ENCODE measurements around the gene UBR4. TPM values are rescaled to one million over a fixed set of nuclear protein-coding genes. Genes with fewer than 3 reads are reported as not detected.
A peak's percentile ranks its signal among the peaks of the same experiment; 100 is the strongest.

The UBR4 gene
- total and polyA plus RNA-seq, 7 experiments from 2014 or later = 18.9 to 174 (median 151) TPM

GRCh38 chr1:19086176-19086875, 123.7 kb downstream of the UBR4 start:
- Mint-ChIP-seq H3K4me1 (peaks cover 0 to 41% (median 4%) of the 10 kb centered on the region in 7 donors), H3K9me3 (peaks cover 0 to 2% (median 0%) of the 10 kb centered on the region in 11 donors), H3K27me3 (no peaks in the 10 kb centered on the region), H3K4me3 (no peak overlapping the region), H3K27ac (no peak overlapping the region), H3K36me3 (peaks cover 34 to 61% (median 49%) of the 10 kb centered on the region in 5 donors)
- DNase-seq (no peak), ATAC-seq (no peak)
- Histone ChIP-seq H3K27me3 (ENCODE audit: control insufficient read depth in 2 of 2, insufficient read depth in 2 of 2, low read length in 2 of 2) (no peaks in the 10 kb centered on the region), H3K36me3 (ENCODE audit: control insufficient read depth in 2 of 3, insufficient read depth in 3 of 3, low read length in 3 of 3) (peaks cover 36 to 95% (median 36%) of the 10 kb centered on the region in 3 experiments), H3K4me3 (ENCODE audit: low read length) (no peak overlapping the region), H3K4me1 (ENCODE audit: control insufficient read depth in 2 of 2, insufficient read depth in 2 of 2, low read length in 2 of 2) (no peaks in the 10 kb centered on the region), H3K9me3 (ENCODE audit: control insufficient read depth in 2 of 3, low read length in 3 of 3) (no peaks in the 10 kb centered on the region), H3K27ac (ENCODE audit: low read depth, low read length) (no peak overlapping the region)
- ChIA-PET CTCF (interaction anchor here (0.7 to 1.1 kb wide), 2 partner anchors 12 to 14 kb away, joined by 3 to 4 read pairs; no protein-coding TSS in a partner anchor), POLR2A (interaction anchor here (0.6 kb wide), 1 partner anchor 9 kb away, joined by 3 read pairs; no protein-coding TSS in a partner anchor)
- intact Hi-C loops (cut with micrococcal nuclease) = no loop called here

GRCh38 chr1:19084206-19084738, 125.8 kb downstream of the UBR4 start:
- Mint-ChIP-seq H3K27me3 (no peaks in the 10 kb centered on the region), H3K36me3 (peaks cover 32 to 62% (median 40%) of the 10 kb centered on the region in 5 donors), H3K4me1 (peaks cover 0 to 30% (median 4%) of the 10 kb centered on the region in 7 donors), H3K4me3 (no peak overlapping the region), H3K9me3 (peaks cover 0 to 1% (median 0%) of the 10 kb centered on the region in 11 donors), H3K27ac (peak overlapping the region in 7 of 9 donors; percentile 19 to 60 (median 34))
- DNase-seq (no peak), ATAC-seq (no peak)
- CTCF ChIA-PET = interaction anchor here (0.6 kb wide), 1 partner anchor 156 kb away, joined by 3 read pairs; no protein-coding TSS in a partner anchor
- no peaks in the 10 kb centered on the region for H3K27me3 ChIP-seq (ENCODE audit: control insufficient read depth in 2 of 2, insufficient read depth in 2 of 2, low read length in 2 of 2)
- H3K9me3 ChIP-seq (ENCODE audit: control insufficient read depth in 2 of 3, low read length in 3 of 3) = no peaks in the 10 kb centered on the region
- H3K4me1 ChIP-seq (ENCODE audit: control insufficient read depth in 2 of 2, insufficient read depth in 2 of 2, low read length in 2 of 2) = no peaks in the 10 kb centered on the region
- intact Hi-C loops (cut with micrococcal nuclease) = no loop called here
- H3K36me3 ChIP-seq (ENCODE audit: control insufficient read depth in 2 of 3, insufficient read depth in 3 of 3, low read length in 3 of 3) = peaks cover 35 to 98% (median 38%) of the 10 kb centered on the region in 3 experiments
- no peak overlapping the region for H3K27ac ChIP-seq (ENCODE audit: low read depth, low read length)
- H3K4me3 ChIP-seq (ENCODE audit: low read length) = no peak overlapping the region
- POLR2A ChIA-PET = no interaction called here

- Mint-ChIP-seq H3K27me3 (no peaks in the 10 kb centered on the region), H3K4me3 (no peak overlapping the region), H3K9me3 (no peaks in the 10 kb centered on the region), H3K36me3 (peaks cover 26 to 56% (median 38%) of the 10 kb centered on the region in 5 donors), H3K4me1 (peaks cover 0 to 18% (median 0%) of the 10 kb centered on the region in 7 donors), H3K27ac (peak overlapping the region in 3 of 9 donors; percentile 67 to 78 (median 78))
- no peaks in the 10 kb centered on the region for H3K9me3 ChIP-seq (ENCODE audit: control insufficient read depth in 2 of 3, low read length in 3 of 3)
- intact Hi-C loops (cut with micrococcal nuclease) = no loop called here
- no peak for DNase-seq
- CTCF ChIA-PET = no interaction called here
- H3K4me1 ChIP-seq (ENCODE audit: control insufficient read depth in 2 of 2, insufficient read depth in 2 of 2, low read length in 2 of 2) = no peaks in the 10 kb centered on the region
- H3K4me3 ChIP-seq (ENCODE audit: low read length) = no peak overlapping the region
- peaks cover 23 to 98% (median 27%) of the 10 kb centered on the region in 3 experiments for H3K36me3 ChIP-seq (ENCODE audit: control insufficient read depth in 2 of 3, insufficient read depth in 3 of 3, low read length in 3 of 3)
- no peaks in the 10 kb centered on the region for H3K27me3 ChIP-seq (ENCODE audit: control insufficient read depth in 2 of 2, insufficient read depth in 2 of 2, low read length in 2 of 2)
- POLR2A ChIA-PET = no interaction called here
- no peak for ATAC-seq
- no peak overlapping the region for H3K27ac ChIP-seq (ENCODE audit: low read depth, low read length)
Observed at GRCh38 chr1:19083081-19083480, 127.0 kb downstream of the UBR4 start.

- Histone ChIP-seq H3K9me3 (ENCODE audit: control insufficient read depth in 2 of 3, low read length in 3 of 3) (no peaks in the 10 kb centered on the region), H3K36me3 (ENCODE audit: control insufficient read depth in 2 of 3, insufficient read depth in 3 of 3, low read length in 3 of 3) (peaks cover 17 to 98% (median 26%) of the 10 kb centered on the region in 3 experiments), H3K4me1 (ENCODE audit: control insufficient read depth in 2 of 2, insufficient read depth in 2 of 2, low read length in 2 of 2) (no peaks in the 10 kb centered on the region), H3K27me3 (ENCODE audit: control insufficient read depth in 2 of 2, insufficient read depth in 2 of 2, low read length in 2 of 2) (no peaks in the 10 kb centered on the region), H3K27ac (ENCODE audit: low read depth, low read length) (no peak overlapping the region), H3K4me3 (ENCODE audit: low read length) (no peak overlapping the region)
- Mint-ChIP-seq H3K27ac (peak overlapping the region in 2 of 9 donors; percentile 46 to 53), H3K4me3 (no peak overlapping the region), H3K4me1 (peaks cover 0 to 9% (median 5%) of the 10 kb centered on the region in 7 donors), H3K27me3 (no peaks in the 10 kb centered on the region), H3K9me3 (no peaks in the 10 kb centered on the region), H3K36me3 (peaks cover 29 to 70% (median 52%) of the 10 kb centered on the region in 5 donors)
- ATAC-seq (peak; percentile 74), DNase-seq (no peak)
- POLR2A ChIA-PET = interaction anchor here (1.0 kb wide), 1 partner anchor 61 kb away, joined by 3 read pairs; no protein-coding TSS in a partner anchor
- CTCF ChIA-PET = no interaction called here
- intact Hi-C loops (cut with micrococcal nuclease) = no loop called here
Observed at GRCh38 chr1:19081218-19081893, 128.7 kb downstream of the UBR4 start.

- Mint-ChIP-seq H3K4me3 (no peak overlapping the region), H3K9me3 (no peaks in the 10 kb centered on the region), H3K36me3 (peaks cover 31 to 77% (median 53%) of the 10 kb centered on the region in 5 donors), H3K27ac (peak overlapping the region in 1 of 9 donors; percentile 60), H3K27me3 (no peaks in the 10 kb centered on the region), H3K4me1 (peaks cover 5 to 13% (median 9%) of the 10 kb centered on the region in 7 donors)
- no peaks in the 10 kb centered on the region for H3K27me3 ChIP-seq (ENCODE audit: control insufficient read depth in 2 of 2, insufficient read depth in 2 of 2, low read length in 2 of 2)
- ChIA-PET CTCF (no interaction called here), POLR2A (interaction anchor here (1.0 kb wide), 1 partner anchor 60 kb away, joined by 3 read pairs; no protein-coding TSS in a partner anchor)
- peaks cover 0 to 2% of the 10 kb centered on the region in 2 donors for H3K4me1 ChIP-seq (ENCODE audit: control insufficient read depth in 2 of 2, insufficient read depth in 2 of 2, low read length in 2 of 2)
- intact Hi-C loops (cut with micrococcal nuclease) = no loop called here
- DNase-seq (no peak), ATAC-seq (no peak)
- peaks cover 22 to 99% (median 30%) of the 10 kb centered on the region in 3 experiments for H3K36me3 ChIP-seq (ENCODE audit: control insufficient read depth in 2 of 3, insufficient read depth in 3 of 3, low read length in 3 of 3)
- no peak overlapping the region for H3K27ac ChIP-seq (ENCODE audit: low read depth, low read length)
- H3K4me3 ChIP-seq (ENCODE audit: low read length) = no peak overlapping the region
- no peaks in the 10 kb centered on the region for H3K9me3 ChIP-seq (ENCODE audit: control insufficient read depth in 2 of 3, low read length in 3 of 3)
Observed at GRCh38 chr1:19080721-19081120, 129.3 kb downstream of the UBR4 start.

- Histone ChIP-seq H3K9me3 (ENCODE audit: control insufficient read depth in 2 of 3, low read length in 3 of 3) (no peaks in the 10 kb centered on the region), H3K4me3 (ENCODE audit: low read length) (no peak overlapping the region), H3K4me1 (ENCODE audit: control insufficient read depth in 2 of 2, insufficient read depth in 2 of 2, low read length in 2 of 2) (peaks cover 9 to 12% of the 10 kb centered on the region in 2 donors), H3K36me3 (ENCODE audit: control insufficient read depth in 2 of 3, insufficient read depth in 3 of 3, low read length in 3 of 3) (peaks cover 23 to 91% (median 26%) of the 10 kb centered on the region in 3 experiments), H3K27me3 (ENCODE audit: control insufficient read depth in 2 of 2, insufficient read depth in 2 of 2, low read length in 2 of 2) (no peaks in the 10 kb centered on the region), H3K27ac (ENCODE audit: low read depth, low read length) (no peak overlapping the region)
- H3K9me3 Mint-ChIP-seq = no peaks in the 10 kb centered on the region
- no peaks in the 10 kb centered on the region for H3K27me3 Mint-ChIP-seq
- DNase-seq (no peak), ATAC-seq (no peak)
- peaks cover 14 to 23% (median 19%) of the 10 kb centered on the region in 7 donors for H3K4me1 Mint-ChIP-seq
- intact Hi-C loops (cut with micrococcal nuclease) = no loop called here
- H3K27ac Mint-ChIP-seq = peak overlapping the region in 2 of 9 donors; percentile 32 to 60
- CTCF ChIA-PET = no interaction called here
- peaks cover 31 to 82% (median 56%) of the 10 kb centered on the region in 5 donors for H3K36me3 Mint-ChIP-seq
- no peak overlapping the region for H3K4me3 Mint-ChIP-seq
- POLR2A ChIA-PET = no interaction called here
Observed at GRCh38 chr1:19079541-19080472, 130.3 kb downstream of the UBR4 start.

All from naive thymus-derived CD4-positive, alpha-beta T cell (primary cell).